ENCODE results near the gene LRRC7. TPM values are rescaled to one million over a fixed set of nuclear protein-coding genes. Genes with fewer than 3 reads are reported as not detected.
A peak's percentile ranks its signal among the peaks of the same experiment; 100 is the strongest.

The LRRC7 gene
- total RNA-seq, 4 donors from 2014 or later, result 0.62 to 2.1 (median 1.3) TPM

- no peaks in the 10 kb centered on the region for H3K36me3 ChIP-seq
- DNase-seq, result no peak
- H3K9me3 ChIP-seq, result no peaks in the 10 kb centered on the region
- peak; percentile 76 to 88 for ATAC-seq
- in situ Hi-C loops (cut with MboI; ENCODE audit: low sequenced_read_pairs in 4 of 4), result no loop called here
- H3K27ac ChIP-seq, result peak overlapping the region in 3 of 4 donors; percentile 51 to 68 (median 62)
- no peak for TF ChIP-seq POLR2A (IDR thresholded peaks at IDR 0.05)
- peaks cover 0 to 5% of the 10 kb centered on the region in 2 donors for H3K4me1 ChIP-seq
- H3K4me3 ChIP-seq, result no peak overlapping the region
- intact Hi-C loops (cut with DNase I; ENCODE audit: low total_unique reads), result no loop called here
- no peaks in the 10 kb centered on the region for H3K27me3 ChIP-seq
Observed at GRCh38 chr1:69589799-69590198, 22.1 kb downstream of the LRRC7 start.

GRCh38 chr1:69592341-69592740 lies 24.6 kb downstream of the LRRC7 start:
- H3K36me3 ChIP-seq, result no peaks in the 10 kb centered on the region
- H3K4me3 ChIP-seq, result no peak overlapping the region
- no peaks in the 10 kb centered on the region for H3K27me3 ChIP-seq
- in situ Hi-C loops (cut with MboI; ENCODE audit: low sequenced_read_pairs in 4 of 4) (no loop called here), intact Hi-C loops (cut with DNase I; ENCODE audit: low total_unique reads) (no loop called here)
- ATAC-seq (no peak), DNase-seq (no peak)
- no peak overlapping the region for H3K27ac ChIP-seq
- TF ChIP-seq CTCF (IDR thresholded peaks at IDR 0.05 in 4 of 5, conservative IDR thresholded peaks at IDR 0.05 in 1 of 5) (no peak), POLR2A (IDR thresholded peaks at IDR 0.05) (no peak)
- H3K4me1 ChIP-seq, result peaks cover 0 to 5% of the 10 kb centered on the region in 2 donors
- H3K9me3 ChIP-seq, result no peaks in the 10 kb centered on the region

- H3K27me3 ChIP-seq, result no peaks in the 10 kb centered on the region
- in situ Hi-C loops (cut with MboI; ENCODE audit: low sequenced_read_pairs in 4 of 4) (no loop called here), intact Hi-C loops (cut with DNase I; ENCODE audit: low total_unique reads) (no loop called here)
- peaks cover 0 to under 1% of the 10 kb centered on the region in 2 donors for H3K4me1 ChIP-seq
- ATAC-seq (no peak), DNase-seq (no peak)
- no peak overlapping the region for H3K27ac ChIP-seq
- no peak for TF ChIP-seq POLR2A (IDR thresholded peaks at IDR 0.05)
- no peak for TF ChIP-seq CTCF (IDR thresholded peaks at IDR 0.05 in 4 of 5, conservative IDR thresholded peaks at IDR 0.05 in 1 of 5)
- no peak overlapping the region for H3K4me3 ChIP-seq
- H3K36me3 ChIP-seq, result no peaks in the 10 kb centered on the region
- H3K9me3 ChIP-seq, result no peaks in the 10 kb centered on the region
Observed at GRCh38 chr1:69595486-69595885, 27.8 kb downstream of the LRRC7 start.

GRCh38 chr1:69611316-69611715 lies 43.6 kb downstream of the LRRC7 start:
- ATAC-seq, result no peak
- Histone ChIP-seq H3K9me3 (no peaks in the 10 kb centered on the region), H3K4me3 (no peak overlapping the region), H3K4me1 (no peaks in the 10 kb centered on the region), H3K27ac (no peak overlapping the region), H3K36me3 (no peaks in the 10 kb centered on the region), H3K27me3 (no peaks in the 10 kb centered on the region)
- intact Hi-C loops (cut with DNase I; ENCODE audit: low total_unique reads) (no loop called here), in situ Hi-C loops (cut with MboI; ENCODE audit: low sequenced_read_pairs in 4 of 4) (no loop called here)
- DNase-seq, result no peak
- no peak for TF ChIP-seq CTCF (IDR thresholded peaks at IDR 0.05 in 4 of 5, conservative IDR thresholded peaks at IDR 0.05 in 1 of 5)
- TF ChIP-seq POLR2A (IDR thresholded peaks at IDR 0.05), result no peak

- intact Hi-C loops (cut with DNase I; ENCODE audit: low total_unique reads) (no loop called here), in situ Hi-C loops (cut with MboI; ENCODE audit: low sequenced_read_pairs in 4 of 4) (no loop called here)
- no peak for DNase-seq
- no peaks in the 10 kb centered on the region for H3K9me3 ChIP-seq
- TF ChIP-seq POLR2A (IDR thresholded peaks at IDR 0.05), result no peak
- TF ChIP-seq CTCF (IDR thresholded peaks at IDR 0.05 in 4 of 5, conservative IDR thresholded peaks at IDR 0.05 in 1 of 5), result no peak
- no peak for ATAC-seq
- no peaks in the 10 kb centered on the region for H3K36me3 ChIP-seq
- H3K27ac ChIP-seq, result no peak overlapping the region
- no peaks in the 10 kb centered on the region for H3K4me1 ChIP-seq
- no peak overlapping the region for H3K4me3 ChIP-seq
- no peaks in the 10 kb centered on the region for H3K27me3 ChIP-seq
Observed at GRCh38 chr1:69613414-69613813, 45.7 kb downstream of the LRRC7 start.

Measured in gastrocnemius medialis (tissue), 4 donors.